Measurements from ENCODE around the gene KCNAB2. TPM values are rescaled to one million over a fixed set of nuclear protein-coding genes. Genes with fewer than 3 reads are reported as not detected.

KCNAB2 gene
- polyA plus RNA-seq, 3 donors: 3.1 to 5.3 (median 4.1) TPM

- no peak for DNase-seq
Measured at GRCh38 chr1:6126521-6127067, 80.9 kb downstream of the KCNAB2 start.

GRCh38 chr1:6127587-6128163 is 82.0 kb downstream of the KCNAB2 start:
- DNase-seq: peak; percentile 59

GRCh38 chr1:6128276-6129081 is 82.8 kb downstream of the KCNAB2 start:
- no peak for DNase-seq

- DNase-seq: no peak
Measured at GRCh38 chr1:6129313-6129712, 83.6 kb downstream of the KCNAB2 start.

- DNase-seq: no peak
Measured at GRCh38 chr1:6130036-6130435, 84.3 kb downstream of the KCNAB2 start.

- no peak for DNase-seq
Measured at GRCh38 chr1:6130596-6130995, 84.9 kb downstream of the KCNAB2 start.

GRCh38 chr1:6131561-6131960 is 85.9 kb downstream of the KCNAB2 start:
- DNase-seq: no peak

GRCh38 chr1:6133146-6133895 is 87.6 kb downstream of the KCNAB2 start:
- no peak for DNase-seq

GRCh38 chr1:6134206-6134605 is 88.5 kb downstream of the KCNAB2 start:
- DNase-seq: no peak

GRCh38 chr1:6134741-6135510 is 89.2 kb downstream of the KCNAB2 start:
- no peak for DNase-seq

- no peak for DNase-seq
Measured at GRCh38 chr1:6136516-6137220, 91.0 kb downstream of the KCNAB2 start.

GRCh38 chr1:6137758-6138157 is 92.1 kb downstream of the KCNAB2 start:
- DNase-seq: no peak

- no peak for DNase-seq
Measured at GRCh38 chr1:6140413-6140812, 94.7 kb downstream of the KCNAB2 start.

- no peak for DNase-seq
Measured at GRCh38 chr1:6141592-6141991, 95.9 kb downstream of the KCNAB2 start.

GRCh38 chr1:6142036-6142621 is 96.4 kb downstream of the KCNAB2 start:
- DNase-seq: no peak

- DNase-seq: no peak
Measured at GRCh38 chr1:6142734-6143133, 97.0 kb downstream of the KCNAB2 start.

- no peak for DNase-seq
Measured at GRCh38 chr1:6143395-6143794, 97.7 kb downstream of the KCNAB2 start.

- DNase-seq: no peak
Measured at GRCh38 chr1:6144175-6144574, 98.5 kb downstream of the KCNAB2 start.

- no peak for DNase-seq
Measured at GRCh38 chr1:6144647-6145395, 99.1 kb downstream of the KCNAB2 start.

GRCh38 chr1:6145396-6145750 is 99.7 kb downstream of the KCNAB2 start:
- DNase-seq: no peak

All from renal pelvis (tissue), 4 donors.